ENCODE results near the gene NCCRP1.

Gene NCCRP1

GRCh38 chr19:39166571-39167391 is 30.0 kb upstream of the NCCRP1 start:
- peaks cover 20% of the 10 kb centered on the region for H3K36me3 ChIP-seq
- H3K27me3 ChIP-seq (ENCODE audit: insufficient read depth, low read depth, severe bottlenecking), result no peaks in the 10 kb centered on the region
- no peaks in the 10 kb centered on the region for H3K9me3 ChIP-seq (ENCODE audit: severe bottlenecking)
- H3K27ac ChIP-seq, result no peak overlapping the region
- TF ChIP-seq, protein P1, sequence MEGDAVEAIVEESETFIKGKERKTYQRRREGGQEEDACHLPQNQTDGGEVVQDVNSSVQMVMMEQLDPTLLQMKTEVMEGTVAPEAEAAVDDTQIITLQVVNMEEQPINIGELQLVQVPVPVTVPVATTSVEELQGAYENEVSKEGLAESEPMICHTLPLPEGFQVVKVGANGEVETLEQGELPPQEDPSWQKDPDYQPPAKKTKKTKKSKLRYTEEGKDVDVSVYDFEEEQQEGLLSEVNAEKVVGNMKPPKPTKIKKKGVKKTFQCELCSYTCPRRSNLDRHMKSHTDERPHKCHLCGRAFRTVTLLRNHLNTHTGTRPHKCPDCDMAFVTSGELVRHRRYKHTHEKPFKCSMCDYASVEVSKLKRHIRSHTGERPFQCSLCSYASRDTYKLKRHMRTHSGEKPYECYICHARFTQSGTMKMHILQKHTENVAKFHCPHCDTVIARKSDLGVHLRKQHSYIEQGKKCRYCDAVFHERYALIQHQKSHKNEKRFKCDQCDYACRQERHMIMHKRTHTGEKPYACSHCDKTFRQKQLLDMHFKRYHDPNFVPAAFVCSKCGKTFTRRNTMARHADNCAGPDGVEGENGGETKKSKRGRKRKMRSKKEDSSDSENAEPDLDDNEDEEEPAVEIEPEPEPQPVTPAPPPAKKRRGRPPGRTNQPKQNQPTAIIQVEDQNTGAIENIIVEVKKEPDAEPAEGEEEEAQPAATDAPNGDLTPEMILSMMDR (IDR thresholded peaks at IDR 0.05; ENCODE audit: low read depth, low read length), result no peak
- DNase-seq, result peak; percentile 33
- no peak overlapping the region for H3K4me3 ChIP-seq (ENCODE audit: low read depth, low read length)

DNA sequence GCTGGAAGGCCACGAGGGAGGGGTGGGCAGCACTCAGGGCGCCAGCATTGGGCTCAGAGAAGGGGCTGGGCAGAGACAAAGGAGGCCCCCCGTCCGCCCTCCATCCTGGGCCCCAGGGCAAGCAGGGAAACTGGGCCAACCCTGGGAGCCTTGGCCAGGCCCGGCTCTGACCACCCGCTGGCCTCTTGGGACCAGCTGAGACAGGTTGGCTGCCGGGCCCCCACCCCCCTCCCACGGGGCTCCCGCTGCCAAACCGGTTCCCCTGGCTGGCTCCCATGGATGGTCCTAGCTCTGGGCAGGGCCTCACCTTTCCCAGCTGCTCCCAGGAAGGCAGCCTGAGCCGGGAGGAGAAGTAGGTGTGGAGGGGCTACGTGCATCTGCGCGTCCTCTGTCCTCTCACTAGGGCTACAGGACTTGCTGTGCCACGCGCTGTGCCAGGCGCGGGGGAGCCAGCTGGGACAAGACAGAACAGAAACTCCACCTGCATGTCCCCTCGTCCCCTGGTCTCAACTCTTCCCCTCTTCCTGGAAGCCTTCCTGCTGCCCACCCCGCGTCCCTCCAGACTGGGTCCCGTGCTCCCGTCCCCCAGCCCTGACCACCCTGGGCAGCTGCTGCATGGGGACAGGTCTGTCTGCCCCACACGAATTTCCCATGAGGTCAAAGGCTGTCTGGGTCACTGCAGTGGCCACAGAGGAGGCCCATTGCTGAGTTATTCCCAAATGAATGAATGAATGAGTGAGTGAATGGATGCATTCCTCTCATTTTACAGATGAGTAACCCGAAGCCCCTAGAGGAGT is 29.1 kb upstream of the NCCRP1 start:
- Histone ChIP-seq H3K4me3 (ENCODE audit: low read depth, low read length) (no peak overlapping the region), H3K9me3 (ENCODE audit: severe bottlenecking) (no peaks in the 10 kb centered on the region), H3K36me3 (peaks cover 25% of the 10 kb centered on the region), H3K27me3 (ENCODE audit: insufficient read depth, low read depth, severe bottlenecking) (no peaks in the 10 kb centered on the region), H3K27ac (no peak overlapping the region)
- DNase-seq, result no peak
- TF ChIP-seq, protein P1 (IDR thresholded peaks at IDR 0.05; ENCODE audit: low read depth, low read length), result no peak

- H3K9me3 ChIP-seq (ENCODE audit: severe bottlenecking), result no peaks in the 10 kb centered on the region
- TF ChIP-seq, protein P1 (IDR thresholded peaks at IDR 0.05; ENCODE audit: low read depth, low read length), result no peak
- no peak overlapping the region for H3K27ac ChIP-seq
- H3K4me3 ChIP-seq (ENCODE audit: low read depth, low read length), result no peak overlapping the region
- H3K27me3 ChIP-seq (ENCODE audit: insufficient read depth, low read depth, severe bottlenecking), result no peaks in the 10 kb centered on the region
- peaks cover 30% of the 10 kb centered on the region for H3K36me3 ChIP-seq
- no peak for DNase-seq
Observed at GRCh38 chr19:39168258-39169142, 28.3 kb upstream of the NCCRP1 start.

DNA sequence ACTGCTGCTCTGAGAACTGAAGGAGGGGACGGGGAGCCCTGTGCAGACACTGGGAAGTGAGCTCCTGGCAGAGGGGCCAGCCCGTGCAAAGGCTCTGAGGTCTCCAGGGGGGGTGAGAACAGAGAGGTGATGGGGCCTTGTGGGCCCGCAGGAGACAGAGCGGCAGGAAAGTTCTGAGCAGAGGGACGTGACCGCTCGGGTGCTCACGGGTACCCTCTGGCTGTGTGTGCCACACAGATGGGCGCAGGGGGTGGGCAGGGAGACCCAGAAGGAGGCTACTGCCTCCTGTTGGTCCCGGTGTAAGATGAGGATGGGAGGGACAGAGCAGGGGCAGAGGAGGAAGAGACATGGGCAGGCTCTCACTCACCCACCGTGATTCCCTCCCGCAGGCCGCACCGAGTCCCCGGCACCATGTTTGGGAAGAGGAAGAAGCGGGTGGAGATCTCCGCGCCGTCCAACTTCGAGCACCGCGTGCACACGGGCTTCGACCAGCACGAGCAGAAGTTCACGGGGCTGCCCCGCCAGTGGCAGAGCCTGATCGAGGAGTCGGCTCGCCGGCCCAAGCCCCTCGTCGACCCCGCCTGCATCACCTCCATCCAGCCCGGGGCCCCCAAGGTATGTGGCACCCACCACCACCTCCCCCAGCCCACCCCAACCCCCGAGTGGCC is 27.5 kb upstream of the NCCRP1 start:
- Histone ChIP-seq H3K27me3 (ENCODE audit: insufficient read depth, low read depth, severe bottlenecking) (no peaks in the 10 kb centered on the region), H3K4me3 (ENCODE audit: low read depth, low read length) (no peak overlapping the region), H3K27ac (no peak overlapping the region), H3K36me3 (peaks cover 33% of the 10 kb centered on the region), H3K9me3 (ENCODE audit: severe bottlenecking) (no peaks in the 10 kb centered on the region)
- TF ChIP-seq, protein P1 (IDR thresholded peaks at IDR 0.05; ENCODE audit: low read depth, low read length), result no peak
- DNase-seq, result no peak
